GM12801 (cell line): Measurements from ENCODE around the gene IFT81.

Experiments
- TF ChIP-seq, protein P1 (sequence below): IDR thresholded peaks from one replicate; pipeline ENCODE4 v1.5.1; 2011; ENCODE audit warnings: control low read depth; ENCODE audit not compliant: insufficient read length; ENCODE audit errors: extremely low read depth

IFT81 gene

DNA sequence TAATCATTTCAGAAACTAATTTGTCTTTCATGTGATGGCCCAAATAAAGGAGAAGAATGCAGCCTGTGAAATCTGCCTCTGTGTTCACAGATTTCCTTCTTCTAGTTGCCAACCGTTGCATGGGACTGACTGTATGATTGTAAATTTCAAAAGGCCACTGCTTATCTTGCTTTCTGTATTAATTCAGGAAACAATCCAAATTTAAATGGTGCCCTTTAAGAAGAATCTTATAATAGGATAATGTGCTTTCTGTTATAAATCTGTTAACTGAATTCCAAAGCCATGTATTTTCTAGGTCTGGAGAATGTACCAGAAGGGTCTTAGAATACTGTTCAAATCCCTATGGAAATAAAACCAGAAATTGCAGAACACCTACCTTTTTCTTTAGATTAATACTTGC lies 98.3 kb downstream of the IFT81 start:
- TF ChIP-seq, protein P1, sequence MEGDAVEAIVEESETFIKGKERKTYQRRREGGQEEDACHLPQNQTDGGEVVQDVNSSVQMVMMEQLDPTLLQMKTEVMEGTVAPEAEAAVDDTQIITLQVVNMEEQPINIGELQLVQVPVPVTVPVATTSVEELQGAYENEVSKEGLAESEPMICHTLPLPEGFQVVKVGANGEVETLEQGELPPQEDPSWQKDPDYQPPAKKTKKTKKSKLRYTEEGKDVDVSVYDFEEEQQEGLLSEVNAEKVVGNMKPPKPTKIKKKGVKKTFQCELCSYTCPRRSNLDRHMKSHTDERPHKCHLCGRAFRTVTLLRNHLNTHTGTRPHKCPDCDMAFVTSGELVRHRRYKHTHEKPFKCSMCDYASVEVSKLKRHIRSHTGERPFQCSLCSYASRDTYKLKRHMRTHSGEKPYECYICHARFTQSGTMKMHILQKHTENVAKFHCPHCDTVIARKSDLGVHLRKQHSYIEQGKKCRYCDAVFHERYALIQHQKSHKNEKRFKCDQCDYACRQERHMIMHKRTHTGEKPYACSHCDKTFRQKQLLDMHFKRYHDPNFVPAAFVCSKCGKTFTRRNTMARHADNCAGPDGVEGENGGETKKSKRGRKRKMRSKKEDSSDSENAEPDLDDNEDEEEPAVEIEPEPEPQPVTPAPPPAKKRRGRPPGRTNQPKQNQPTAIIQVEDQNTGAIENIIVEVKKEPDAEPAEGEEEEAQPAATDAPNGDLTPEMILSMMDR: no peak

DNA sequence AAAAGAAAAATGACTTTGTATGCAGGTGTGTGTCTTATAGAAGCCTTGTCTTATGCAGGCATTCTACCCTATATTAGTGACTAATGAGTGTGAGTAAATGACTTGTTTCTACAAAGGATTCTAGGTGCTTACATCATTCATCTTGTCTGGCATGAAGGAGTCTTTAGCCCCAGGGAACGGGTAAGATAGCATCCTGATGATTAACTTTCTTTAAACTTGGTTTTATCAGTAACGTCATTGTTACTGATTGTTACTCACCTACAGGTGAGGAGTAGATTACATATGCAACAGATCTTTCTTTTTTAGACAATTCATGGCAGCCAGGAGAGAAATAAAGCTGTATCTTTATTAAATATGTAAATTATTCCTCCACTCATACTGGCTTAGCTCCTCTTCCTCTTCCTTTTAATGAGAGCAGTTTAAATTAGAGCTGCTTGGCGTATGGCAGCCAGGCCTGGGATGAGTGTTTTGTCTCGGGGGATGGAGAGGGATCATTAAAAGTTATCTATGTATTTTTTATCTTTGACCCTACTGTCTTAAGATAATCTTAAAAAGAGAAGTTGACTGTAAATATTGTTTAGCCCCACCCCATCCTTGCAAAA lies 99.7 kb downstream of the IFT81 start:
- TF ChIP-seq, protein P1: no peak

DNA sequence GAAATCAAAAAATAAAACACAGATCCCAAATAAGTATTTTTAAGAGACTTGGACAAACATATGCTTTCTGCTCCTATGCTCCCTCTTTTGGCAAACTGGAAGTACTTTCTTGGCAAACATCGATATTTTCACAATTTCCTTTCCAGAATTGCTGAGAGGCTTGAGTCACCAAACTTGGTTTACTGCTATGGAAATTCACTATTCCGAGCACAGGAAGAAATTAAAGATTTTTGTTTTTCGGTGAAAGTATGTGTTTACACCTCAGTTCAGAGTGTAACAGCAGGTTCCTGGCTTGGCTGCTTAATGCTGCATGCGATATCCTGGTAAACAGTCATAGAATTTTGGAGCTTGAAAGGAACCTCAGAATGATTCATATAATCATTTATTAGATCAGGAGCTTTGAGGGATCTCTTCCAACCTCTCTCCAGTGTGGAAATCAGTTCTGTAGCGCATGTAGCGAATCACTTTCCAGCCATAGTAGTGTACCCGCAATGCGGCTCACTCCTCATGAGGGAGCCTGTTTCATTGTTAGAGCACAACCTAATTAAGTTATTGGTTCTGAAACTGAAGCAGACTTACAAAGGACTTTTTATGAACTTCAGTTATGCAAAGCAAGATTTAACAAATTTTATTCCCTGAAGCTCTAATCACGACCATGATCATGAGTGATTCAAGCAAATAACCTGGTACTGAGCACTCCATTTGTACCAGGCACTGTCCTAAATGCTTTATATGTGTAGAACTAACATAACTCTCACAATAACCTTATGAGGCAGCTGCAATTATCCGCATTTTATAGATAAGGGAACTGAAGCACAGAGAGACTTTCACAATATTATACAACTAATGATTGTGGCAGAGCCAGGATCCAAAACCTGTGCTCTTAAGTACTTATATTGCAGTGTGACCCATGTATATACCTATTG lies 100.5 kb downstream of the IFT81 start:
- TF ChIP-seq, protein P1: no peak

DNA sequence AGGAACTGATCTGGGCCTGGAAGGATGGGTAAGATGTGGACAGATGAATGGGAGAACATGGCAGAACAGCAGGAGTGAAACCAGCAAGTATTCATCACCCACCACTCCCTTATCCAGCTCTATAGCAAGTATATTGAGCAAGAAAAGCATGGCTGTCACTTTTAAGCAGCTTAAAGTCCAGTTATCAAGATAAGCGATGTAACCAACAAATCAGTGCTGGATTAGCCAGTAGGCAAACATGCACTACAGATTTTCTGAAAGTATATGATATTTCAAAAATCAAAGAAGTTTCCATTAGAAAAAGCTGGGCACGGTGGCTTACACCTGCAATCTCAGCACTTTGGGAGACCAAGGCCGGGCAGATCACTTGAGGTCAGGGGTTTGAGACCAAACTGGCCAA lies 103.0 kb downstream of the IFT81 start:
- TF ChIP-seq, protein P1: no peak

DNA sequence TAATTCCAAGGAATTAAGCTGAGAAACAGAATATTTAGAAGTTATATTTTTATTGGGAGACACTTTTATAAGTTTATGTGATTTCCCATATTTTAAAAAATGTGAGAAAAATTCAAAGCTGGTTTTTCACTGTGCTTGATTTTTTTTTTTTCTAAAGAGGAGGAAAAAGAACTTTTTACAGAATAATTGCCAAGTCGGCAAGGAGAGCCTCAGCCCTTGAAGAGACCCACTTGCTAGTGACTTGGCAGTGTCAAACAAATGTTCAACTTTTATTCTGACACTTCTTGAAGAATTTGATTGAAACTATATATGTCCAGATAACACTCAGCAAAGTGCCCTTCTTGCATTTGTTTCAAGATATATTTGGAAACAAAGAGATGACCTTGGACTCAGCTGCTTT lies 104.6 kb downstream of the IFT81 start:
- TF ChIP-seq, protein P1: no peak

DNA sequence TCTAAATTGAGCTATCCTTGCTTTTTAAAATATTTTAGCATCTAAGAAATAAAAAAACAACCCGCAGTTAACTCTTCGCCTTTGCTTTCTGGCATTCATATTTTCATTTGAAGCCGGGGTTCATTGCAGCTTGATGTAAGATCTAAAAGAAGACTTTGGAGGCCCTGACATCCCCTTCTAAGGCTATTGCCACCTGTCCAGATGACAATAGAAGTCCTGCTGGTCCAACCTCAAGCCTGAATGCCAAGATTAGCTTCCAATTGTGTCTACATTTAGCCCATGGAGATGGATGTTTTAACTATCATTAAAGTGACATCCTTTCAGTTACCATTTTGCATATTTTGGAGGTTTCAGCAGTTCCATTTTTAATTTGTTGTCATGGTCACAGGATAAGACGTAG lies 105.3 kb downstream of the IFT81 start:
- TF ChIP-seq, protein P1: no peak

DNA sequence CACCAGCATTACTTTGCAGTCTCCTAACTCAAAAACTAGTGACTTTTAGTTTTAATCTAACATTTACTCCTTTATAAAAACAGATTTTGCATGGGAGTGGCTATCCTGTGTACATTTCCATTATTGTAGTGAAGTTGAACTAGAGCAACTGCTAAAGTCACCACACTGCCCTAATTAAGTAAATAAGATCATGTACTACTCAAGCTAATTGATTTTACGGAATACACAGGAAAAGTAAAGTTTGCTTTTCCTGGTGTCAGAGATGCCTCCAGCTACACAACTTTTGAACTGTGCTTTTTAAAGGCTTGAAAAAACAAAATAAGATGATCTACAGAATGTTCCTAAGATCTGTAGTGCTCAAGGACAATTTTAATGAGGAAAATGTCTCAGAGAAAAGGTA lies 106.5 kb downstream of the IFT81 start:
- TF ChIP-seq, protein P1: no peak
